HG03460 (cell line): ENCODE data around the gene TEAD2.
"Not testable (repeated sequence)": the region's sequence is repeated elsewhere in the genome, so short reads cannot be mapped to it uniquely, and the experiment has no call there.

ENCODE experiments used
- ATAC-seq: cut with Tn5 transposase; IDR thresholded peaks from one replicate; pipeline ENCODE4 v1.9.1; 2021; ENCODE audit not compliant: unreplicated experiment

Gene TEAD2

DNA sequence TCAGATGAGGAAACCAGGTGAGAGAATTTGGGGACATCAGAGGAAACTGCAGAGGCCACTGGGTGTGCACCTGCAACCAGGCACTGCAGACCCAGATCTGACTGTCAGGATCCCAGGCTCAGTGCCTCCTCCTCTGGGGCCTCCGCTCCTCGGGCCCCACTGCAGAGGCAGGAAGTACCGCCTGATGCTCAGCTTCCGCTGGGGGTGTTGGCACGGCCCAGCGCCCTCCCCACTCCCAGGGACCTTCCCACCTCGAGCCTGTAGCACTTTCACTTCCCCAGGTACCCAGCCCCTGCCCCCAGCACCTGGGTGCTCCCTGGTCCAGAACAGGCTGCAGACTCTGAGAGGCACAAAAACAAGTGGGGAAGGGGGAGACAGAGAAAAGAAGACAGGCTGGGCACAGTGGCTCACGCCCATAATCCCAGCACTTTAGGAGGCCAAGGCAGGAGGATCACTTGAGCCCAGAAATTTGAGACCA lies 28.4 kb downstream of the TEAD2 start:
- peak; percentile 44 for ATAC-seq

DNA sequence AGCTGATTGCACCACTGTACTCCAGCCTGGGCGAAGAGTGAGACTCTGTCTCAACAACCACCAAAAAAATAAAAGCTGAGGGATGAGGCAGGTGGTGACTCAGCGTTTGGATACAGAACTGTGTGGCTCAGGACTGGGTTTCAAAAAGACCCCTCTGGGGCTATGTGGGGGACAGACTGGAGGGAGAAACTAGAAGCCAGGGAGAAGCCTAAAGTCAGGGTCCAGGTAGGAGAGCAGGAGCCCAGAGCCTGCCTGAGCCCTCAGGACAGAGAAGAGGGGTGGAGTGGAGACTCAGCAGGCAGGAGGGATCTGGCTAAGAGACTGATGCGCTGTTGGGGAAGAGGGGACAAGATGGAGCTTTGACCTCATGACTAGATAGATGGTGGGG lies 28.8 kb downstream of the TEAD2 start:
- ATAC-seq, result no peak

DNA sequence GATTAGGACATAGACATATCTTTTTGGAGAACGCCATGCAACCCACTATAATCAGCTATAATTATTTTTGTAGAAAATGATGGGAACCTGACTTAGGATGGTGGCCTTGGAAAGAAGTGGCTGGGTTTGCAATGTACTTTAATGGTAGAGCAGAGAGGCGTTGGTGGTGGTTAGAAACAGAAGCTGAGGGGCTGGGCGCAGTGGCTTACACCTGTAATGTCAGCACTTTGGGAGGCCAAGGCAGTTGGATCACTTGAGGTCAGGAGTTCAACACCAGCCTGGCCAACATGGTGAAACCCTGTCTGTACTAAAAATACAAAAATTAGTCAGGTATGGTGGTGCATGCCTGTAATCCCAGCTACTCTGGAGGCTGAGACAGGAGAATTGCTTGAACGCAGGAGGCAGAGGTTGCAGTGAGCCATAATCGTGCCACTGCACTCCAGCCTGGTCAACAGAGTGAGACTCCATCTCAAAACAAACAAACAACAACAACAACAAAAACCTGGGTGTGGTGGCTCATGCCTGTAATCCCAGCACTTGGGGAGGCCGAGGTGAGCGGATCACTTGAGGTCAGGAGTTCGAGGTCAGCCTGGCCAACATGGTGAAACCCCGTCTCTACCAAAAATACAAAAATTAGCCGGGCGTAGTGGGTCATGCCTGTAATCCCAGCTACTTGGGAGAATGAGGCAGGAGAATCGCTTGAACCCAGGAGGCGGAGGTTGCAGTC lies 29.4 kb downstream of the TEAD2 start:
- ATAC-seq, result not testable (repeated sequence)

DNA sequence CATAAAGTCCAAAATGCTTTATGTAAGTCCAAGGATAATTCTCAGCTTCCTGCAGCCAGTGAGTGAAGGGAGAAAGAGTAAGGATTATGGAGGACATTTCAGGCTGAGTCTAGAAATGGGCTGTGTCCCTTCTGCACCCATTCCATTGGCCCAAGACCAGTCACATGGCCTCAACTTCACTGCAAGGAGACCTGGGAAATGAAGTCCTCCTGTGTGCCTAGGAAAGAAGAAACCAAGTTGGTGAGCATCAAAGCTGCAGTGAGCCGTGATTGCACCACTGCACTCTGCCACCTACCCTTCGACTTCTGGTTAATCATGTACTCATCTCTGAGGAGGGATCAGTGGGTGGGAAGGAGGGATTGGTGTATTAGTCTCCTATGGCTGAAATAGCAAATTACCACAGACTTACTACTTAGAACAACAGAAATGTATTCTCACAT lies 30.6 kb downstream of the TEAD2 start:
- no peak for ATAC-seq

DNA sequence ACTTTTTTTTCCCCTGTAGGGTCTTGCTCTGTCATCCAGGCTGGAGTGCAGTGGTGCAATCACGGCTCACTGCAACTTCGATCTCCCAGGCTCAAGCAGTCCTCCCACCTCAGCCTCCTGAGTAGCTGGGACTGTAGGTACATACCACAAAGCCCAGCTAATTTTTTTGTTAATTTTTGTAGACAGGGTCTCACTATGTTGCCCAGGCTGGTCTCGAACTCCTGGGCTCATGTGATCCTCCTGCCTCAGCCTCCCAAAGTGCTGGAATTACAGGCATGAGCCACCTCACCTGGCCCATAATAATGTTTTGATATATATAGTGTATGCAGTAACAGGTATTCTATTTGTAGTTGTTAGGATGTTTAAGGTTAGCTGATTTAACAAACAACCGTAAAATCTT lies 31.0 kb downstream of the TEAD2 start:
- ATAC-seq, result not testable (repeated sequence)

DNA sequence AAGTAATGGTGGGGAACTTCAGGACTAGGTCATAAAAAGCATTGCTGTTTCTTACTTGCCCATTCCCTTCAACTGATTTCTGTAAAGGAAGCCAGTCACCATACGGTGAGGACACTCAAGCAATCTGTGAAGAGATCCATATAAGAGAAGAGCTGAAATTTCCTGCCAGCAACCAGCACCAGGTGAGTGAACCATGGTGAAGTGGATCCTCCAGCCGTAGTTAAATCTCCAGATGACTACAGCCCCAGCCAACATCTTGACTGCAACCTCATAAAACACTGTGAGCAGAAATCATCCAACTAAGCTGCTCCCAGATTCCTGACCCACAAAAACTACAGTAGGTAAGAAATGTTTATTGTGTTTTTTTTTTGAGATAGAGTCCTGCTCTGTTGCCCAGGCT lies 33.5 kb downstream of the TEAD2 start:
- no peak for ATAC-seq

DNA sequence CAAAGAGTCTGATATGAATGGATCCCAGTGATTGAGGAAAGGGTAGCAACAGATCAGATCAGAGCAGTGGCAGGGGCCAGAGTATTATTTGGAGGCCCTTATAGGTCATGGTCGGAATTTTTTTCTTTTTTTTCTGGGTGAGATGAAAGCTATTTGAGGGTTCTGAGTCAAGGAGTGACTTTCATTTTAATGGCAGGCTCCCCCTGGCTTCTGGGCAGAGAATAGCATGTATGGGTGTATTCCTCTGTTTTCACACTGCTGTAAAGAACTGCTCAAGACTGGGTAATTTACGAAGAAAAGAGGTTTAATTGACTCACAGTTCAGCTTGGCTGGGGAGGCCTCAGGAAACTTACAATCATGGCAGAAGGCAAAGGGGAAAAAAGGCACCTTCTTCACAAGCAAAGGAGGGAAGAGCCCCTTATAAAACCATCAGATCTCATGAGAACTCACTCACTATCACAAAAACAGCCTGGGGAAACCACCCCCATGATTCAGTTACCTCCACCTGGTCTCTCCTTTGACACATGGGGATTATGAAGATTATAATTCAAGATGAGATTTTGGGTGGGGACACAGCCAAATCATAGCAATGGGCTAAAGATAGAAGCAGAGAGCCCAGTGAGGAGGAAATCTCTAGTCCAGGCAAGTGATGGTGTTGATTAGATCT lies 34.2 kb downstream of the TEAD2 start:
- ATAC-seq, result no peak

DNA sequence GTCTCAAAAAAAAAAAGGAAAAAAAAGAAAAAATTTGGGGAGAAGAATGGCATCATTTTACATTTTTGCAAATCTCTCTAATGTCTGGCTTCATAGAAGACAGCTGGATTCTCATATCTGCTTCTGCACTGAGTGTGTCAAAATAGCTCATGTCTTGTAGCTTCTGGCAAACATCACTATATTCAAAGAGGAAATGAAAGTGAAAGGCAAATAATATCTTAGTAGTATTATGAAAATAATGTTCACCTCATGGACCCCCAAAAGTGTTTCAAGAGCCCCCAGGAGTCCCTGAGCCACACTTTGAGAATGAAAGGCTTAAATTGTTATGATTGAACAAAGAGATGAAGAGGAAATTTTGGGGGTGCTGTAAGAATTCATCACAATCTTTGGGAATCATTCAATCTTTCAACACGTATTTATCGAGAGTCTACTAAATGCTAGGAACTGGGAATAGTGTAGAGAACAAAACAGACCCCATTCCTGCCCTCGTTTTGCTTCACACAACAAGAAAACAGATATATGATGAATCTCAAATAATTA lies 36.0 kb downstream of the TEAD2 start:
- no peak for ATAC-seq

DNA sequence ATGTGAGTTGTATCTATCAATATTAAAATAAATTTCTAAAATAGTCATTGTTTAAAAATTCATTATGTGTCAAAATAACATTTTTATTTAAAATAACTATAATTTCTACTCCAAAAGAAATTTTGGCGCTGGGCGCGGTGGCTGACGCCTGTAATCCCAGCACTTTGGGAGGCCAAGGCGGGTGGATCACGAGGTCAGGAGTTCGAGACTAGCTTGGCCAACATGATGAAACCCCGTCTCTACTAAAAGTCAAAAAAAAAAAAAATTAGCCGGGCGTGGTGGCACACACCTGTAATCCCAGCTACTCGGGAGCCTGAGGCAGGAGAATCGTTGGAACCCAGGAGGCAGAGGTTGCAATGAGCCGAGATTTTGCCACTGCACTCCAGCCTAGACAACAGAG lies 36.5 kb downstream of the TEAD2 start:
- not testable (repeated sequence) for ATAC-seq

DNA sequence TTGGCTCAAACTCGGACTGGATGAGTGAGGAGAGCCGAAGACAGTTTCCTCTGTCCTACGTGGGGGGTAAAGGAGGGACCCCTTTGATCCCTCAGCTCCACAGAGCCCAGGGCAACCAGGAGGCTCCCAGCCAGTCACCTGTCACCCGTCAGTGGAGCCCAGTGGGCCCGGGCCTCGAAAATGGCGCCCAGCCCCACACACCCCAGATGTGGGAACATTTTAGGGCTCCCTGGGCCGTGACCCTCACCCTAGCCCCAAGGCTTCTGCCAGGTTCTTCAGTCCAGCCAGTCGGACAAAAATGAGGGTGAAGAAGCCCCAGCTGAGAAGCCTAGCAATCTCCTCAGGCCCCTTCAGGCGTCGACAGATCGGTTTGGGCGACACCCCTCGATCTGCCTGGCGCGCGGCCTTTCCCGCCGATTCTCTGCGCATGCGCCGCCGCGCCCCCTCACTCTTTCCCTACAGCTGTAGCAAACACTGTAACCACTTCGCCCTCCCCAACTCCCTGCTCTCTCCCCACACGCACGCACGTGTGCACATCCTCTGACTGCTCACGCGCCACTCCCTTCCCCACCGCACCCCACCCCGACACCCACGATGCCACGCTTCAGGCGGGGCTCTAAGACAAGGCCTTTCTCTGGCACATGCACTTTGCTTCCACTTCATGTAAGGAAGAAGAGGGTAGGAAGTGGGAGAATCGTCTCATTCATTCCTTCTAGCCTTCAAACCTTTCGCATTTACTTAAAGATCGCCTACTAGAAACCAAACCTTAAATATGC lies 37.2 kb downstream of the TEAD2 start, which contains the start of gene SLC6A16:
Gene SLC6A16, minus strand, starts transcription at position 391 of the 776 bp plus-strand sequence. CDS start 13,844 bp downstream, outside the sequence.
- no peak for ATAC-seq

DNA sequence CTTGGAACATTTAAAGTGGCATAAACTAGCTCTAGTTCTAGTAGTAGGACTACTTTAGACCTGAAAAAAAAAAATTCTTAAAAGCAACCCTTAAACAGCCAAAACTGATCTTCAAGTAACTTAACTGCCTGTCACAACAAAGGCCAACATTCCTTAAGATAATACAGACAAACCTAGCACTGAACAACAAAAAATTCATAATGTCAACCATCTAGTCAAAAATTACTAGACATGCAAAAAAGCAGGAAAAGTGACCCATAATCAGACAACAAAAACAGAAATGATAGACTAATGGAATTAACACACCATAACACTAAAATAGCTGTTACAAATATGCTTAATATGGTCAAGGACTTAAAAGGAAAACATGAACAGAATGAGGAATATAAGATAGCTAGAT lies 43.9 kb downstream of the TEAD2 start:
- ATAC-seq, result no peak

DNA sequence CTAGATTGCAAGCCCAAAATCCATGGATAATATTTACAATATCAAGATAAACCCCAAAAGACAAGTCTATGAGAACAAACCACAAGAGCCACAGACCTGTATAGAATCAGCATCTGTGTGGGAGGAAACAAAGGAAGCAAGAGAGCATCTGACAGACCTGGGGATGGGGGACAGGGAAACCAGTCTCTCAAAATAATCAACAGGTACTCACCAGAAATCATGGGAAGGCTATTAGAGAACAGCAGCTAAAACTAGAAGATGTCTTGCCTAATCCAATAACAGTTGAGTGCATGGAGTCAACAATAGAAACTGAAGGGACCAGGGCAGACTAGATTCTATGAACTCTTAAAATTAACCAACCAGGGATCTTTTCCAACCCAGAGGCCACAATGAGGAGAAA lies 45.9 kb downstream of the TEAD2 start:
- ATAC-seq, result no peak

DNA sequence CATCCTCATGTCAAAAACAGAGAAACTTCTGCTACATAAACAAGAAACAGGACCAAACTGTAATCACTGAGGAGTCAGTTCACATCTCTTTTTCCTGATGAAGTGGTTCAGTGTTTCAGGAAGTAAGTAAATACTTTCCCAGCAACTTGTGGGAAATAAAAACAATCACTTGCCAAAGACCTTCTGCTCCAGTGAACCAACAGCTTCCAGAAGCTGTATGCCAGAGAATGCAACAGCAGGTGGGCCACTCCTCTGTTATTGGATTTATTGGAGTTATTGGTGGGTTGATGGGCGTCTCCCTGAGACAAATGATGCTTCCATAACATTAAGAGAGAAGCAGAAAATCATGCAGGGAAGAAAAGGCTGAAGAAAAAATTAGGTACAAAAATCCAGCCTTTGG lies 47.1 kb downstream of the TEAD2 start:
- ATAC-seq, result no peak

DNA sequence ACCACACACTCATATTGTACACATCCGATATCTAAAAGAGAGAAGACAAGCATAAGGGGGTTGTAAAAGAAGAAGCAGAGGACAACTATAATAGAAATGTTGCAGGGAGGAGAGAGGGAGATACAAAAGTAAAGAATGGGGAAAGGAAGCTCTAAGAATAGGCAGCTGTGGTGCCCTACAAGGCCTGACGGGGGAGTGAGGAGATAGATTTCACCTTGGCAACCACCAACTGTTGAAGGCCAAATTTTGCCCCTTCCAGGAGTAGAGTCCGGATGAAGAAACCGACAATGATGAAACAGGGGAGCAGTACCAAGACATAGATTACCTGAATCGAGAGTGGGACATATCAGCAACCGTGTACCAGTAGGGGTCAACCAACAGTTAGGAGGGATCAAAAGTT lies 53.1 kb downstream of the TEAD2 start:
- ATAC-seq, result no peak

DNA sequence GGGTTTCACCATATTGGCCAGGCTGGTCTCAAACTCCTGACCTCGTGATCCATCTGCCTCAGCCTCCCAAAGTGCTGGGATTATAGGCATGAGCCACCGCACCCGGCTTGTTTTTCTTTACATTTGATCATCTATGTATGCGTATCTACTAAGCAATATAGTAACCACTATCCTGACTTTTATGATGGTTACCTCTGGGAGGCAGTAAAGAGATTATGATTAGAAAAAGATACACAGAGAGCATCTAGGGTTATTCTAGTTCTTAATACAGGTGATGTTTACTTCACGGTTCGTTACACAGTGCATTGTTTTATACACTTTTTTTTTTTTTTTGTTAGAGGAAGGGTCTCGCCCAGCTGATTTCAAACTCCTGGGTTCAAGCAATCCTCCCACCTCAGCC lies 55.5 kb downstream of the TEAD2 start:
- not testable (repeated sequence) for ATAC-seq

DNA sequence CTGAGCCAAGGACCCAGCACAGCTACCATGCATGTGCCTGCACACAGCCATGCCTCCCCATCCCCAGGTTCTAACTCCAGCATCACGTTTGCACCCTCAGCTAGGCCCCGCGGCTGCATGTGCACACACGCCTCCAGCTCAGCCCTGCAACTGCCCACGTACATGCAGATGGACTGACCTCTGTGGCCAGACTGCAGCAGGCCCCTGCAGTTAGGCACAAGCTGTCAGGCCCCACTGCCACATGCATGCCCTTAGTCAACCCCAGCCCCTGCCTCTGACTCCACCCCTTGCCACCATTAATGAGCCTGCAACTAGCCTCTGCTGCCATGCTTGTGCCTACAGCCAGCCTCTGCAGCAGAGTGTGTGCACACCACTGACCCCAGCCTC lies 60.4 kb downstream of the TEAD2 start:
- no peak for ATAC-seq

DNA sequence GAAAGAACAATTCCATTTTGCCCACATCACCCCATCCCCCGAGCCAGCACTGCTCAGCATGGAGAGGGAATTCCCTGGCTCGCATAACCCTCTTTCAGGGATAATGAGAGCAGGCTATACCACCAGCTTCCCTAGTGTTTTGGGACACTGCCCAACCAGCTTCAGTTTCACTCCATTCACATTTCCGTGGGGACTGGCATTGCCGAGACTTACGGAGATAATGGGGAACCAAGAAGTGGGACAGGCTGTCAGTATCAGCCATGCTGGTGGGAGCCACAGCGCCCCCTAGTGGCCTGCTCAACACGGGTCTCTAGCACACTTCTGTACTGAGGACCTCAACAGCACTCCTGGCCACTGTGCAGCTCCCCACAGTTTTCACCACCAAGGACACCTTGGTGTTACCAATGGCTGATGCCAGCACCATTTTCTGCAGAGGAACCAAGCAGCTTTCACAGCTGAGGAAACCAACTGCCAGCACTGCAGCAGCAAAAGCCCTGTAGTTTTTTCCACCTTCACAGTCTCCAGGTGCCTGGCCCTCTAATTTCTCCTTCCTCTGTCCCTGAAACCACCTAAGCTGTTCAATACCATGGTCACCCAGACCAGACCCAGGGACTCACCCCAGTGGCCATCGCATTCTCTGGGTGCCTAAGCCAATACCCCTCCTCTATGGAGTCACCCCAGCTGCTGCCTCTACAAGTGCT lies 60.9 kb downstream of the TEAD2 start:
- no peak for ATAC-seq

DNA sequence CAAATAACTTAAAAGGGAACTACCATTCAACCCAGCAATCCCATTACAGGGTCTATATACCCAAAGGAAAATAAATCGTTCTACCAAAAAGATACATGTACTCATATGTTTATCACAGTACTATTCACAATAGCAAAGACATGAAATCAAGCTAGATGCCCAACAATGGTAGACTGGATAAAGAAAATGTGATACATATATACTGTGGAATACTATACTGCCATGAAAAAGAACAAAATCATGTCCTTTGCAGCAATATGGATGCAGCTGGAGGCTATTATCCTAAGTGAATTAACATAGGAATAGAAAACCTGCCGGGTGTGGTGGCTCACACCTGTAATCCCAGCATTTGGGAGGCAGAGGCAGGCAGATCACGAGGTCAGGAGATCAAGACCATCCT lies 63.6 kb downstream of the TEAD2 start:
- not testable (repeated sequence) for ATAC-seq

DNA sequence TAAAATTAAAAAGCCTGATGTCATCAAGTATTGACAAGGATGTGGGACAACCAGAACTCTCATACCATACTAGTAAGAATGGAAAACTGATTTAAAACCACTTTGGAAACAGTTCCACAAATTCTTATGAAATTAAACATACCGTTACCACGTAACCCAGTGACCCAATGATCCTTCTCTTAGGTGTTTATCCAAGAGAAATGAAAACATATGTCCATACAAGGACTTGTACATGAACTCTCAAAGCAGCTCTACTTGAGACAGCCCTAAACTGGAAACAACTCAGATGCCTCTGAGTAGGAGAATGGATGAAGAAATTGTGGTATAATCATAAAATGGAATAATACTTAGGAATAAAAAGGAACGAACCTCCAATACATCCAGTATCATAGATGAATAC lies 64.8 kb downstream of the TEAD2 start:
- ATAC-seq, result no peak

DNA sequence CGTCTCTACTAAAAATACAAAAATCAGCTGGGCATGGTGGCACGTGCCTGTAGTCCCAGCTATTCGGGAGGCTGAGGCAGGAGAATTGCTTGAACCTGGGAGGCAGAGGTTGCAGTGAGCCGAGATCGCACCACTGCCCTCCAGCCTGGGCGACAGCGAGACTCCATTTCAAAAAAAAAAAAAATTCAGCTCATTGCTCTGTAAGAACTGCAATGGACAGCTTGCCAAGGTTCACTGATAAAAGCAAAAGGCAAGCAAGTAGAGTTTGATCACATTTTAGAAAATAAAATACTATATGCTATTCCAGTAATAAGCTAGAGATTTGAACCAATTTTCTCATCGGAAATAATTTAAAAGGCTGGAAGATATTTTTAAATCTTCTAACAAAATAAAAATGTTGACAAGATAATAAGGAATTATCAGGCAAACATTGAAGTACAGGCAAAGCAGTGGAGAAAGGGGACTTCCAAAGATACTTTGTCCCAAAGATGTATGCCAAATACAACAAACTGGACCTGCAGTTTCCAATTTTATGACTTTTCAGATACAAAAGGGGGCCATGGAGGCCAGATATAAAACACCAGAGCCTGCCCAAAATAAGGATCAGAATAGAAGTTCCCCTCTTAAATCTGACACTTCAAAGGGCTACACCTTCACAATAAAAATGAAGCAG lies 66.9 kb downstream of the TEAD2 start:
- no peak for ATAC-seq
